Stomach smooth muscle (tissue), 2 donors: ENCODE results near the gene PTPRM.

Source experiments
- H3K27ac ChIP-seq: one replicate; pipeline ENCODE4 v1.7.0; 2013; ENCODE audit warnings: mild to moderate bottlenecking, low read length, inconsistent platforms
- H3K27me3 ChIP-seq, 2 donors: one replicate each; pipeline ENCODE4 v1.7.0; 2013; ENCODE audit warnings: low read length in 2 of 2; ENCODE audit not compliant: insufficient read depth in 2 of 2, control insufficient read depth in 1 of 2
- H3K36me3 ChIP-seq, 2 donors: one replicate each; pipeline ENCODE4 v1.7.0; 2013; ENCODE audit warnings: low read length in 2 of 2; ENCODE audit not compliant: control insufficient read depth in 2 of 2, insufficient read depth in 2 of 2
- H3K4me1 ChIP-seq: one replicate; pipeline ENCODE4 v1.7.0; 2013; ENCODE audit warnings: low read length; ENCODE audit not compliant: control insufficient read depth, insufficient read depth
- H3K4me3 ChIP-seq, 2 donors: one replicate each; pipeline ENCODE4 v1.7.0; 2013; ENCODE audit warnings: low read length in 2 of 2
- H3K9ac ChIP-seq, 2 donors: one replicate each; pipeline ENCODE4 v1.7.0; 2013; ENCODE audit warnings: low read length in 2 of 2, mild to moderate bottlenecking in 1 of 2
- H3K9me3 ChIP-seq, 2 donors: one replicate each; pipeline ENCODE4 v1.7.0; 2013; ENCODE audit warnings: low read length in 2 of 2; ENCODE audit not compliant: control insufficient read depth in 2 of 2
- donor health status: healthy.
- donor health status: Pancreatic carcinoma.

PTPRM gene

DNA sequence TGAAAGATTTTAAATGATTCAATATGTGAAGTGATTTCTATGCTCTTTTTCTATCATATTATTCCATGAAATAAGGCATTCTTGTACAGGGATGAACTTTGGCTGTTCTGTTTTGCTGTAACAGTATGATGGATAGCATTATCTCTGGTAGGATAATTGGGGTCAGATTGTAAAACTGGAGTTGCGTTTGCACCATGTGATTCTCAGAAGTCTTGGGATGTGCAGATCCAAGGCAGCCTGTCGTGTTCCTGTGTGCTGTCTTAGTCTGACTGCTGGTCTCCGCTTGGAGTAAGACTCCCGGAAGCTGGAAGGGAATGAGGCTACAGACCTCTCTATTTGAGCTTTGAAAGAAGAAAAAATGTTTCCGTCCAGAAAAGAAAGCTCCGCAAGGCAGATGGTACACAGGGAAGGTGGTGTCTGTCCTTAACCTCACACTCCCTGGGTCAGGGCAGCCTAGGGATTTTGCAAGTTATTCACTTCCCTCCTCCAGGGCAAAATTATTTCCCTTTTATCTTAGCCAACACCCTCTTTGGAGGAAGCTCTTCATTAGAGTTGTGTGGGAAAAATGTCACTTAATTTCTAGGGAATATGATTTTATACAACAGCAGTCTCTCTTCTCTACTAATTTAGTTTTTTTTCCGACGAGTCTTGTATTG is 250.6 kb downstream of the PTPRM start:
- Histone ChIP-seq H3K9me3 (peaks cover 8 to 11% of the 10 kb centered on the region in 2 donors), H3K4me3 (no peak overlapping the region), H3K36me3 (no peaks in the 10 kb centered on the region), H3K4me1 (peaks cover 15% of the 10 kb centered on the region), H3K27me3 (no peaks in the 10 kb centered on the region), H3K27ac (no peak overlapping the region), H3K9ac (no peak overlapping the region)

DNA sequence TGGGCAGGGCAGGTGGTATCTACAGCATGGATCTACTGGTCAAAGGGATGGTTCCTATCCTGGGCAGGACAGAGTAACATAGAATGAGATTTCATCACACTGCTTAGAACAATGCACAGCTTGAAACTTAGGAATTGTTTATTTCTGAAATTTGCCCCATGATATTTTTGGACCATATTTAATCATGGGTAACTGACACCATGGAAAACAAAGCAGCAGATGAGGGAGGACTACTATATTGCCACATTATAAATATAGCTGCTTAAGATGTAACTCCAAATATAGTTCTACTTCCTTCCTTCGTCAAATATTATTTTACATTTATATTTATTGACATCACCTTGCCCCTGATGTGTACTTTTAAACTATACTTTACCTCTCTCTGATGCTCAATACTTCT is 254.7 kb downstream of the PTPRM start:
- Histone ChIP-seq H3K4me1 (peaks cover 21% of the 10 kb centered on the region), H3K9ac (no peak overlapping the region)

DNA sequence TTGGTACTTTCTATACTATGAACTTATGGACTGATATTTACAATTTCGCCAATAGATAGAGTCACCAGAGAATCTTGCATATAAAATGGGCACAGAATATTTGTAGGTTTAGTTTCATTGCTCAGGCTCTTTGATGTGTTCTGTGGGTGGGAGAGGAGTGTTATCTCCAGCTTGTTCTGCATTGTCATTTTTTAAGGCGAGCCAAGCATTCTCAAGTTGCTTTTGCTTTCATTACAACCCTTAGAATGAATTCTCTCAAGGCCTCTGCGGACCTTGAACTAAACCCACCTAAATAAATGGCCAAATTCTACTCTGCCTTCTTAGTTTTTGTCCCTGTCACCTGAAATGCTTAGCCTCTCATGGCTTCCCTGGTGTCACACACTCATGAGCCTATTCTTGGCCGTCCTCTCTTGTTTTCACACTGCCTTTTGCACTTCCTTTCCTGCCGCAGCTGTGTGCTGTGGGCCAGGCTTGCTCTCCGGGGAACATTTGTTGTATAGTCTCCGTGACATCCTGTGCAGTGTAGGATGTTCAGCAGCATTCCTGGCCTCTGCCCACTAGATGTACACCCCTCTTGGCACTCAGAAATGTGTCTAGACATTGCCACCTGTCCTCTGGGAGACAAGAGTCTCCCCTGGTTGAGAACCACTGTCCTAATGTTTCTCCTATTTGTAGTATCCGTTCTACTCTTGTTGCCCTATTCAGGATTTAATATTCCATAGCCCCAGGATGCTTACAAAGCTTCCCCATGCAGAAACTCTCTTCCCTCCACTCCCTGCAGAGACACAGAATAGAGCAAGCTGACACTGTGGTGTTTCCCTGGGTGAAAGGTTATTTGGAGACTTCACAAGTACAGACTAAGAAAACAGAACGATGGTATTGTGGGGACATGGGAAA is 255.6 kb downstream of the PTPRM start:
- Histone ChIP-seq H3K27me3 (no peaks in the 10 kb centered on the region), H3K9me3 (no peaks in the 10 kb centered on the region), H3K27ac (no peak overlapping the region), H3K9ac (no peak overlapping the region), H3K4me3 (peak overlapping the region in 1 of 2 donors; percentile 22), H3K36me3 (no peaks in the 10 kb centered on the region), H3K4me1 (peaks cover 21% of the 10 kb centered on the region)

More for the DNA sequence above, 254.7 kb downstream of the PTPRM start:
- H3K27ac ChIP-seq = no peak overlapping the region
- H3K9me3 ChIP-seq = no peaks in the 10 kb centered on the region
- H3K36me3 ChIP-seq = no peaks in the 10 kb centered on the region
- H3K27me3 ChIP-seq = no peaks in the 10 kb centered on the region
- H3K4me3 ChIP-seq = no peak overlapping the region

DNA sequence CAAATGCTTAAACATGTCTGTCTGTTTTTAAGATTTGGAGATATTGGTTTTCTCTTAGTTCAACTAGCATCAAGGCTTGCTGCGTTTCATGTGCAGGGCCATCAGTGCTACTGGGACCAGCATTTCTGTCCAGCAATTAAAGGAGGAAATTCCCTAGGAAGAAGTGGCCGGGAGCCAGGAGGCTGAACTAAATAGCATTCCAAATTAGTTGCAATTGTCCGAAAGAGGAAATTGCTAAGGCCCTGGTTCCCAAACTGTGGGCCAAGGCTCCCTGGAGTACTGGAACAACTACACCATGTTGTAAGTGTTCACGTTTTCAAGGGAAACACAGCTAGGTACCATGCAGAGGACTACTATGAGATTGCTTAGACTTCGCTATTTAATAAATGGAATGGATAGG is 257.9 kb downstream of the PTPRM start:
- Histone ChIP-seq H3K9ac (no peak overlapping the region), H3K27me3 (no peaks in the 10 kb centered on the region), H3K27ac (no peak overlapping the region), H3K9me3 (no peaks in the 10 kb centered on the region), H3K36me3 (no peaks in the 10 kb centered on the region), H3K4me3 (no peak overlapping the region), H3K4me1 (peaks cover 21% of the 10 kb centered on the region)

DNA sequence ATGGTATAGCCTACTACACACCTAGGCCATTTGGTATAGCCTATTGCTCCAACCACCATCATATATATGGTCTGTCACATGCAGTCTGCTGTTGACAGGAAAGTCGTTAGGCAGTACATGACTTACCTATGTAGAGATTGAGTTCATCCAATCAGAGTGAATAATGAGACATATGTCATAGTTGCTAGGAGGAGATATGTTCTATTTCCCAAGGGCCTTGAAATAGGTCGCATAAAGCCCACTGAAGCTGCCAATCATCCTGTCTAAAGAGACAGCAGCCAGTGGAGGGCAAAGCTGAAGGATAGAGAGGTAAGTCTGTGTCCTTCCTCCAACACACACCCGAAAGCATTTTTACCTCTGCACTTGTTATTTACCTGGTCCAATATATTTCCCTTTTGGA is 263.4 kb downstream of the PTPRM start:
- no peak overlapping the region for H3K27ac ChIP-seq
- H3K9me3 ChIP-seq = no peaks in the 10 kb centered on the region
- no peak overlapping the region for H3K9ac ChIP-seq
- H3K4me1 ChIP-seq = no peaks in the 10 kb centered on the region
- H3K36me3 ChIP-seq = no peaks in the 10 kb centered on the region
- no peak overlapping the region for H3K4me3 ChIP-seq
- no peaks in the 10 kb centered on the region for H3K27me3 ChIP-seq

DNA sequence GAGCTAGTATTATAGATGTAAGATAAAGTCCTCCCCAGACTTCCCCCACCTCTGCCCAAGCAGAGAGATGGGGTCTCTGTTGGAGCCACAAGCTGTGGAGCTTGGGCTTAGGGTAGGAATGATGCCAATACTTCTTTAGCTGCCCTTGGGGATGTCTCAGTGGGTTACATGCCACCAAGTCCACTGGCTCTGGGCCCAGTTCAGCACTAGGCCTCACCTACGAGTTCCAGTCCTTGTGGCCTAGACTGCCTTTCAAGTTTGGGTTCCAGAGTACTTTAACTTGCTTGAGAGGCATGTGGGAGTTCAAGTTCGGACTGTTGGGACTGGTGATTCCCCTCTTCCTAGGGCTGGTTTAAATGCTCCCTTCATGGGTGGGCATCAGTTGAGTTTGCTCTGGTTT is 272.4 kb downstream of the PTPRM start:
- Histone ChIP-seq H3K9ac (no peak overlapping the region), H3K36me3 (no peaks in the 10 kb centered on the region), H3K9me3 (peaks cover 0 to 4% of the 10 kb centered on the region in 2 donors), H3K27me3 (no peaks in the 10 kb centered on the region), H3K4me3 (no peak overlapping the region), H3K27ac (no peak overlapping the region), H3K4me1 (no peaks in the 10 kb centered on the region)

DNA sequence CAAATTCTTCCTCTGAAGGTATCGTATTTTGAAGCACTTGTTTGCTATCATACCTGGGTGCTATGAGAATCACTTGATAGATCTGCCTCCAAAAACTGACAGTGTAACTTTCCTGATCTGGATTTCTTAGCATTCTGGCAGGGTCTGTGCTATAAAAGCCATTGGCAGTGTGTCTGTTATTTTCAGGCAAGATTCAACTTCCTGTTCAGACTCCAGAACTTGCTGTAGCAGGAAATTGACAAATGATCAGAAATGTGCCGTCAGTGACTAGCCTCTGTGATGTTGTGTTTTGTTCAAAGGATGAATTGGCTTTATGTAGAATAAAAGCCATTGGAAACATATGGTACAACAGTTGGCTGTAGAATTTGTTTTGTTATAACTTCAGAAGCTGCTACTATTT is 273.3 kb downstream of the PTPRM start:
- H3K4me1 ChIP-seq = no peaks in the 10 kb centered on the region
- H3K27ac ChIP-seq = no peak overlapping the region
- no peak overlapping the region for H3K4me3 ChIP-seq
- no peaks in the 10 kb centered on the region for H3K36me3 ChIP-seq
- H3K9me3 ChIP-seq = peaks cover 0 to 8% of the 10 kb centered on the region in 2 donors
- no peak overlapping the region for H3K9ac ChIP-seq
- no peaks in the 10 kb centered on the region for H3K27me3 ChIP-seq

DNA sequence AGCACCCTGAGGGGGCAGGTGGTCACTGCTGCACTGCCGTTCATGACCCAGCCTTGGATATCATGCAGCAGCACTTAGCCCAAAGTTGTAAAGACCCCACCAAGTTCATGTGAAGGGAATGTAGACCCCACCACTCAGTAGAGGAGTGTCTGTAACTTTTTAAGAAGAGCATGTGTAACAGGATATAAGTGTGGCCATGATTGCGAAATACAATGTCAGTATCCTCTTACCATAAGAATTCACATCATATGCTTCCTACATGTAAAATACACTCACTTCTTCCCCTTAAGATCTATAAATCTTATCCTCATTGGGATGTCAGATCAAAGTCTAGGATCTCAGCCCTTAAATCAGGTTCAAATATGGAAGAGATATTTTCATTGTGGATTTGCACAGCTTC is 276.9 kb downstream of the PTPRM start:
- Histone ChIP-seq H3K9me3 (peaks cover 0 to 8% of the 10 kb centered on the region in 2 donors), H3K4me3 (no peak overlapping the region), H3K27ac (no peak overlapping the region), H3K27me3 (no peaks in the 10 kb centered on the region), H3K9ac (no peak overlapping the region), H3K36me3 (no peaks in the 10 kb centered on the region), H3K4me1 (no peaks in the 10 kb centered on the region)

DNA sequence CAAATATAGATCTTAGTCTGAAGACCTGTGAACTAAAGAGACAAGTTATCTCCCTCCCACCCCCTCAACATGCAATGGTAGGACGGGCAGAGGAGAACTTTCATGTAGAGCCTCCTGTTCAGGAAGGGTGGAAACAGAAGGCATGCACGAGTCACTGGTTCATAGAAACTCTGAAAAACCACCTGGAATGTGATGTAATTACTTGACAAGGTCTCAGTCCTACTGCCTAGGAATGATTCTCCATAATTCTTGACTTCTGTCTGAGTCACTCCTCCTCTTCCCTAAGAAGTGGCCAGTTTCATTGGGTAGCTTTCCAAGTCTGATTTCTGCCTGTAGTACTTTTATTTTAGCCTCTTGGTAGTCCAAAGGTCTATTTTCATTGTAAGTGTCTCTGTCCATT is 277.3 kb downstream of the PTPRM start:
- H3K4me3 ChIP-seq = no peak overlapping the region
- no peaks in the 10 kb centered on the region for H3K36me3 ChIP-seq
- H3K27me3 ChIP-seq = no peaks in the 10 kb centered on the region
- H3K4me1 ChIP-seq = no peaks in the 10 kb centered on the region
- peaks cover 0 to 8% of the 10 kb centered on the region in 2 donors for H3K9me3 ChIP-seq
- H3K9ac ChIP-seq = no peak overlapping the region
- H3K27ac ChIP-seq = no peak overlapping the region

DNA sequence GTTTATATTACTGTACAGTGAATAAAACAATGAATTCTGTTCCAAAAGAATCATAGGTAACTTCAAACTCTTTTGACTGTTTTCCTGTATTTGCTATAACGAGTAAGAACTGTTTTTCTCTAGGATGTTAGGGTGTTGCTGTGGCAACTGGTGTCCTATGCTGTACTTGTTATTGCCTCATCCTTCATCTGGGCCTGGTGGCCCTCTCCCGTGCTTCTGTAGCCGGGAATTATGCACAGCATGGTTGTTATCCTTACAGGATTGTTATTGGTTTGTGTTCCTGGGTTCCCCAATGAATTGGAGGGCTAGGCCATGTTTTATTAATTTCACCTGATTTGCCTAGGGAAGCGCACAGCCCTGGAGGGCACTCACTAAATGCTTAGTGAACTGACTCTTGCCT is 279.2 kb downstream of the PTPRM start:
- Histone ChIP-seq H3K9ac (no peak overlapping the region), H3K9me3 (peaks cover 0 to 8% of the 10 kb centered on the region in 2 donors), H3K4me3 (no peak overlapping the region), H3K27ac (no peak overlapping the region), H3K4me1 (no peaks in the 10 kb centered on the region), H3K36me3 (no peaks in the 10 kb centered on the region), H3K27me3 (no peaks in the 10 kb centered on the region)
